HFFc6 (cell line): ENCODE results near the gene SEMA3A. TPM values are rescaled to one million over a fixed set of nuclear protein-coding genes. Genes with fewer than 3 reads are reported as not detected.
A peak's percentile ranks its signal among the peaks of the same experiment; 100 is the strongest.

Experiments
- DNase-seq: peaks from one replicate; pipeline ENCODE4 v3.0.0-alpha.2; 2018
- H3K27ac Mint-ChIP-seq: 2 replicates; pipeline ENCODE4 v1.8.0; 2020; ENCODE audit warnings: mild to moderate bottlenecking, mixed read lengths
- H3K27me3 Mint-ChIP-seq: 2 replicates; pipeline ENCODE4 v1.8.0; 2021; ENCODE audit warnings: mild to moderate bottlenecking, moderate library complexity, mixed read lengths; ENCODE audit not compliant: insufficient read depth
- H3K36me3 Mint-ChIP-seq: 2 replicates; pipeline ENCODE4 v1.8.0; 2021; ENCODE audit warnings: low read depth, mixed read lengths
- H3K4me1 Mint-ChIP-seq: 2 replicates; pipeline ENCODE4 v1.8.0; 2020; ENCODE audit warnings: low read depth, mixed read lengths
- H3K4me3 Mint-ChIP-seq: 2 replicates; pipeline ENCODE4 v1.8.0; 2020; ENCODE audit warnings: mild to moderate bottlenecking, moderate library complexity, mixed read lengths
- H3K9me3 Mint-ChIP-seq: 2 replicates; pipeline ENCODE4 v1.8.0; 2020; ENCODE audit warnings: mild to moderate bottlenecking, mixed read lengths
- CTCF ChIP-seq: fragments of 200-600 bp; sonication (generic); IDR thresholded peaks from 2 replicates; pipeline ENCODE4 v1.5.0; 2021; ENCODE audit warnings: antibody characterized with exemption, mild to moderate bottlenecking
- total RNA-seq, 6 experiments: library from RNA; stranded (reverse); fragmentation: NEBNext Ultra II Directional; extraction: Animal tissue kit (Norgen Biotek cat#: 25700); gene quantifications; 2 replicates in 1 of 6; 3 replicates in 5 of 6; pipeline ENCODE4 v1.2.3, GENCODE V29; 2021

SEMA3A gene
- total RNA-seq, 6 experiments from 2014 or later: 56.9 to 86.2 (median 74.4) TPM

GRCh38 chr7:83984591-83984990 lies 210.0 kb downstream of the SEMA3A start:
- no peak for TF ChIP-seq CTCF
- H3K4me1 Mint-ChIP-seq: no peaks in the 10 kb centered on the region
- no peak overlapping the region for H3K27ac Mint-ChIP-seq
- H3K9me3 Mint-ChIP-seq: no peaks in the 10 kb centered on the region
- no peak for DNase-seq
- H3K27me3 Mint-ChIP-seq: no peaks in the 10 kb centered on the region
- H3K36me3 Mint-ChIP-seq: no peaks in the 10 kb centered on the region; the same call in 1 of the 2 replicates
- H3K4me3 Mint-ChIP-seq: no peak overlapping the region

GRCh38 chr7:83984076-83984475 lies 210.5 kb downstream of the SEMA3A start:
- H3K27ac Mint-ChIP-seq: no peak overlapping the region
- TF ChIP-seq CTCF: no peak
- no peaks in the 10 kb centered on the region; the same call in 1 of the 2 replicates for H3K36me3 Mint-ChIP-seq
- no peaks in the 10 kb centered on the region for H3K4me1 Mint-ChIP-seq
- no peak overlapping the region for H3K4me3 Mint-ChIP-seq
- no peaks in the 10 kb centered on the region for H3K27me3 Mint-ChIP-seq
- DNase-seq: no peak
- no peaks in the 10 kb centered on the region for H3K9me3 Mint-ChIP-seq

- Mint-ChIP-seq H3K9me3 (no peaks in the 10 kb centered on the region), H3K4me3 (no peak overlapping the region), H3K27me3 (no peaks in the 10 kb centered on the region), H3K36me3 (no peaks in the 10 kb centered on the region; the same call in 1 of the 2 replicates), H3K4me1 (no peaks in the 10 kb centered on the region), H3K27ac (no peak overlapping the region)
- TF ChIP-seq CTCF: no peak
- DNase-seq: no peak
Measured at GRCh38 chr7:83983606-83984005, 211.0 kb downstream of the SEMA3A start.

GRCh38 chr7:83976302-83976701 lies 218.3 kb downstream of the SEMA3A start:
- H3K27me3 Mint-ChIP-seq: no peaks in the 10 kb centered on the region
- DNase-seq: peak; percentile 36
- H3K4me1 Mint-ChIP-seq: 0 out of 2 replicates have a peak, but pooled peaks cover 6% of the 10 kb centered on the region
- no peaks in the 10 kb centered on the region for H3K9me3 Mint-ChIP-seq
- no peak overlapping the region for H3K27ac Mint-ChIP-seq
- H3K4me3 Mint-ChIP-seq: no peak overlapping the region
- H3K36me3 Mint-ChIP-seq: no peaks in the 10 kb centered on the region
- peak; percentile 90 for TF ChIP-seq CTCF

GRCh38 chr7:83970081-83970480 lies 224.5 kb downstream of the SEMA3A start:
- Mint-ChIP-seq H3K4me1 (peaks cover 6% of the 10 kb centered on the region), H3K27me3 (peaks cover 2% of the 10 kb centered on the region; the same call in 1 of the 2 replicates), H3K36me3 (no peaks in the 10 kb centered on the region), H3K9me3 (no peaks in the 10 kb centered on the region), H3K4me3 (no peak overlapping the region), H3K27ac (no peak overlapping the region)
- no peak for DNase-seq
- TF ChIP-seq CTCF: no peak

- no peak overlapping the region for H3K4me3 Mint-ChIP-seq
- H3K27ac Mint-ChIP-seq: no peak overlapping the region
- peaks cover 2% of the 10 kb centered on the region; the same call in 1 of the 2 replicates for H3K27me3 Mint-ChIP-seq
- no peaks in the 10 kb centered on the region for H3K4me1 Mint-ChIP-seq
- DNase-seq: no peak
- H3K36me3 Mint-ChIP-seq: peaks cover 13% of the 10 kb centered on the region
- H3K9me3 Mint-ChIP-seq: no peaks in the 10 kb centered on the region
- no peak for TF ChIP-seq CTCF
Measured at GRCh38 chr7:83964318-83964717, 230.3 kb downstream of the SEMA3A start.
